Measurements from ENCODE around the gene KLHL17. TPM values are rescaled to one million over a fixed set of nuclear protein-coding genes. Genes with fewer than 3 reads are reported as not detected.

KLHL17 gene
- total RNA-seq (2014; rRNA removed) (29.8 and 32.1 TPM in 2 replicates), Bru-seq, nascent RNA (percentile 51 among the genes with signal in this experiment), BruChase-seq, experiment 1, labeled RNA remaining after a 6-hour chase (percentile 78 among the genes with signal in this experiment), BruChase-seq, experiment 2, labeled RNA remaining after a 2-hour chase (percentile 64 among the genes with signal in this experiment)
- long read RNA-seq, transcript KLHL17-201 (12 exons, 2,560 nt): major isoform, 19 of 100 reads
- long read RNA-seq, partial matches to known transcripts: 35 of 100 reads
- long read RNA-seq, other reads (novel, unspliced or antisense): 46 of 100 reads

GRCh38 chr1:960363-961131, at the start of gene KLHL17:
KLHL17 (plus strand) TSS chr1:960584; CDS start chr1:960694, 110 bp downstream.
- Histone ChIP-seq H3K4me3 (ENCODE audit: low read length) (peak within 1 kb of the TSS; percentile 99), H4K20me1 (ENCODE audit: low read length) (peaks cover 5% of the 10 kb centered on the region; the same call in 1 of the 2 replicates), H3K4me2 (ENCODE audit: low read length) (peak within 1 kb of the TSS; percentile 83), H3K27ac (ENCODE audit: low read length) (no peak within 1 kb of the TSS), H3K4me1 (ENCODE audit: insufficient read depth, low read length) (peaks cover 15% of the 10 kb centered on the region), H3K9ac (ENCODE audit: low read length) (peak within 1 kb of the TSS; percentile 56), H2AFZ (ENCODE audit: low read length) (peak within 1 kb of the TSS; percentile 72), H3K9me3 (ENCODE audit: low read length) (no peaks in the 10 kb centered on the region), H3K79me2 (ENCODE audit: low read length) (peaks cover 34% of the 10 kb centered on the region), H3K36me3 (ENCODE audit: low read depth, low read length) (peaks cover 12% of the 10 kb centered on the region), H3K9me2 (replicated peaks; ENCODE audit: low read length) (no peaks in the 10 kb centered on the region), H3K27me3 (ENCODE audit: low read length) (no peaks in the 10 kb centered on the region), H3F3A (ENCODE audit: low read length, unreplicated experiment) (no peaks in the 10 kb centered on the region)
- DNase-seq: peak; percentile 73
- BruUV-seq (replicated peaks): no TSS peak
- ChIA-PET CTCF (no interaction called here), POLR2A (ENCODE audit: unreplicated experiment) (no interaction called here)
- no peak for TF ChIP-seq EZH2 (IDR thresholded peaks at IDR 0.05; ENCODE audit: low read length, unreplicated experiment)
- TF ChIP-seq EZH2phosphoT487 (IDR thresholded peaks at IDR 0.05; ENCODE audit: borderline replicate concordance, low read length): no peak
- TF ChIP-seq CTCF (conservative IDR thresholded peaks at IDR 0.05; ENCODE audit: low read depth, low read length): no peak
- intact Hi-C loops (cut with micrococcal nuclease): no loop called here
- ATAC-seq: peak; percentile 74

- TF ChIP-seq EZH2 (IDR thresholded peaks at IDR 0.05; ENCODE audit: low read length, unreplicated experiment): no peak
- TF ChIP-seq CTCF (conservative IDR thresholded peaks at IDR 0.05; ENCODE audit: low read depth, low read length): no peak
- Histone ChIP-seq H3K9ac (ENCODE audit: low read length) (no peak overlapping the region), H2AFZ (ENCODE audit: low read length) (no peak overlapping the region), H4K20me1 (ENCODE audit: low read length) (no peaks in the 10 kb centered on the region), H3K4me3 (ENCODE audit: low read length) (no peak overlapping the region), H3K4me1 (ENCODE audit: insufficient read depth, low read length) (peaks cover 16% of the 10 kb centered on the region), H3K27me3 (ENCODE audit: low read length) (peaks cover 9% of the 10 kb centered on the region), H3K9me3 (ENCODE audit: low read length) (no peaks in the 10 kb centered on the region), H3K9me2 (replicated peaks; ENCODE audit: low read length) (no peaks in the 10 kb centered on the region), H3K27ac (ENCODE audit: low read length) (no peak overlapping the region), H3K4me2 (ENCODE audit: low read length) (no peak overlapping the region), H3K36me3 (ENCODE audit: low read depth, low read length) (no peaks in the 10 kb centered on the region), H3K79me2 (ENCODE audit: low read length) (no peaks in the 10 kb centered on the region), H3F3A (ENCODE audit: low read length, unreplicated experiment) (no peaks in the 10 kb centered on the region)
- no TSS peak for BruUV-seq (replicated peaks)
- POLR2A ChIA-PET (ENCODE audit: unreplicated experiment): no interaction called here
- DNase-seq: peak; percentile 51
- peak; percentile 26; the same call in 1 of the 2 replicates for ATAC-seq
- intact Hi-C loops (cut with micrococcal nuclease): no loop called here
- CTCF ChIA-PET: interaction anchor here (1.0 kb wide), 1 partner anchor 27 kb away, joined by 3 read pairs; no protein-coding TSS in a partner anchor
Measured at GRCh38 chr1:910881-911721, 49.3 kb upstream of the KLHL17 start.

Data from PC-3 (cell line).